ENCODE data around the gene NFIA.

The NFIA gene

GRCh38 chr1:61225478-61225877 is 143.1 kb downstream of the NFIA start:
- Histone ChIP-seq H3K27ac (no peak overlapping the region), H3K36me3 (replicated peaks) (no peaks in the 10 kb centered on the region), H3K27me3 (replicated peaks) (no peaks in the 10 kb centered on the region), H3K4me3 (ENCODE audit: low read depth, low read length) (no peak overlapping the region)
- DNase-seq: no peak
- no peak for TF ChIP-seq CTCF (IDR thresholded peaks at IDR 0.05; ENCODE audit: low read depth, low read length, missing control alignments)
- in situ Hi-C loops (cut with HindIII; ENCODE audit: low pct_ligation_motif_present, low sequenced_read_pairs): no loop called here

- H3K4me3 ChIP-seq (ENCODE audit: low read depth, low read length): no peak overlapping the region
- in situ Hi-C loops (cut with HindIII; ENCODE audit: low pct_ligation_motif_present, low sequenced_read_pairs): no loop called here
- no peak for TF ChIP-seq CTCF (IDR thresholded peaks at IDR 0.05; ENCODE audit: low read depth, low read length, missing control alignments)
- no peak for DNase-seq
- no peaks in the 10 kb centered on the region for H3K36me3 ChIP-seq (replicated peaks)
- H3K27ac ChIP-seq: no peak overlapping the region
- H3K27me3 ChIP-seq (replicated peaks): no peaks in the 10 kb centered on the region
Measured at GRCh38 chr1:61226791-61227567, 144.6 kb downstream of the NFIA start.

GRCh38 chr1:61227857-61228550 is 145.6 kb downstream of the NFIA start:
- in situ Hi-C loops (cut with HindIII; ENCODE audit: low pct_ligation_motif_present, low sequenced_read_pairs): no loop called here
- no peaks in the 10 kb centered on the region for H3K27me3 ChIP-seq (replicated peaks)
- H3K36me3 ChIP-seq (replicated peaks): no peaks in the 10 kb centered on the region
- no peak for TF ChIP-seq CTCF (IDR thresholded peaks at IDR 0.05; ENCODE audit: low read depth, low read length, missing control alignments)
- no peak overlapping the region for H3K4me3 ChIP-seq (ENCODE audit: low read depth, low read length)
- no peak for DNase-seq
- no peak overlapping the region for H3K27ac ChIP-seq

- Histone ChIP-seq H3K4me3 (ENCODE audit: low read depth, low read length) (no peak overlapping the region), H3K27me3 (replicated peaks) (no peaks in the 10 kb centered on the region), H3K36me3 (replicated peaks) (no peaks in the 10 kb centered on the region), H3K27ac (no peak overlapping the region)
- no peak for TF ChIP-seq CTCF (IDR thresholded peaks at IDR 0.05; ENCODE audit: low read depth, low read length, missing control alignments)
- in situ Hi-C loops (cut with HindIII; ENCODE audit: low pct_ligation_motif_present, low sequenced_read_pairs): no loop called here
- no peak for DNase-seq
Measured at GRCh38 chr1:61230523-61230922, 148.2 kb downstream of the NFIA start.

GRCh38 chr1:61231795-61232194 is 149.4 kb downstream of the NFIA start:
- Histone ChIP-seq H3K27me3 (replicated peaks) (no peaks in the 10 kb centered on the region), H3K27ac (no peak overlapping the region), H3K4me3 (ENCODE audit: low read depth, low read length) (no peak overlapping the region), H3K36me3 (replicated peaks) (no peaks in the 10 kb centered on the region)
- no peak for TF ChIP-seq CTCF (IDR thresholded peaks at IDR 0.05; ENCODE audit: low read depth, low read length, missing control alignments)
- DNase-seq: no peak
- in situ Hi-C loops (cut with HindIII; ENCODE audit: low pct_ligation_motif_present, low sequenced_read_pairs): no loop called here
